ENCODE data around the gene UBFD1. TPM values are rescaled to one million over a fixed set of nuclear protein-coding genes. Genes with fewer than 3 reads are reported as not detected.
A peak's percentile ranks its signal among the peaks of the same experiment; 100 is the strongest.

The UBFD1 gene
- total and polyA plus RNA-seq, 12 donors = 12.4 to 77.3 (median 48.8) TPM

GRCh38 chr16:23590181-23590580, 32.7 kb downstream of the UBFD1 start:
- no peak overlapping the region for H3K4me3 ChIP-seq
- TF ChIP-seq CTCF (IDR thresholded peaks at IDR 0.05) = no peak
- H3K36me3 ChIP-seq = peaks cover 0 to 96% (median 42%) of the 10 kb centered on the region in 9 donors
- peaks cover 7 to 55% (median 34%) of the 10 kb centered on the region in 9 donors for H3K4me1 ChIP-seq
- H3K9me3 ChIP-seq = no peaks in the 10 kb centered on the region
- H3K27me3 ChIP-seq = no peaks in the 10 kb centered on the region
- ATAC-seq (no peak), DNase-seq (no peak)
- intact Hi-C loops (cut with DNase I) = no loop called here
- 86 to 95% methylated on average over 3 of the region's 3 CpGs for WGBS, 2 donors
- no peak overlapping the region for H3K27ac ChIP-seq

GRCh38 chr16:23594186-23594585, 36.7 kb downstream of the UBFD1 start:
- Histone ChIP-seq H3K27ac (peak overlapping the region in 9 of 10 donors; percentile 2 to 96 (median 94)), H3K9me3 (no peaks in the 10 kb centered on the region), H3K27me3 (no peaks in the 10 kb centered on the region), H3K4me1 (peaks cover 7 to 46% (median 27%) of the 10 kb centered on the region in 9 donors), H3K36me3 (peaks cover 0 to 56% (median 23%) of the 10 kb centered on the region in 9 donors), H3K4me3 (peak overlapping the region in 5 of 10 donors; percentile 80 to 100 (median 96))
- TF ChIP-seq CTCF (IDR thresholded peaks at IDR 0.05) = no peak
- intact Hi-C loops (cut with DNase I) = loop anchor here in 1 of 10 donors (2.0 kb wide), 1 partner anchor 29 kb away; no protein-coding TSS in a partner anchor
- DNase-seq = peak in 1 of 2 donors; percentile 41
- ATAC-seq = peak in 5 of 8 donors; percentile 37 to 69 (median 56)
- 73 to 80% methylated on average over 12 of the region's 12 CpGs for WGBS, 2 donors

GRCh38 chr16:23595246-23595950, 37.9 kb downstream of the UBFD1 start:
- Histone ChIP-seq H3K4me3 (peak overlapping the region; percentile 55 to 100 (median 96)), H3K36me3 (peaks cover 0 to 44% (median 14%) of the 10 kb centered on the region in 9 donors), H3K27me3 (no peaks in the 10 kb centered on the region), H3K4me1 (peaks cover 7 to 46% (median 27%) of the 10 kb centered on the region in 9 donors), H3K9me3 (no peaks in the 10 kb centered on the region), H3K27ac (peak overlapping the region; percentile 78 to 96 (median 94))
- DNase-seq (no peak), ATAC-seq (peak in 3 of 8 donors; percentile 10 to 19 (median 14))
- 14 to 18% methylated on average over 34 of the region's 34 CpGs for WGBS, 2 donors
- intact Hi-C loops (cut with DNase I) = loop anchor here in 2 of 10 donors (2.0 to 5.0 kb wide), 2 partner anchors 31 to 38 kb away; partner anchors contain the start of genes EARS2 (in 1 of the 2) and UBFD1 (in 1 of the 2)
- TF ChIP-seq CTCF (IDR thresholded peaks at IDR 0.05) = no peak

- intact Hi-C loops (cut with DNase I) = loop anchor here in 7 of 10 donors (1.0 to 5.0 kb wide), 4 partner anchors 31 to 39 kb away; partner anchors contain the start of genes EARS2 (in 6 of the 7) and UBFD1 (in 6 of the 7)
- 2% methylated on average over 65 to 67 of the region's 67 CpGs for WGBS, 2 donors
- ATAC-seq = peak; percentile 95 to 99 (median 98)
- H3K27ac ChIP-seq = peak within 1 kb of the TSS; percentile 78 to 96 (median 94)
- peaks cover 7 to 46% (median 27%) of the 10 kb centered on the region in 9 donors for H3K4me1 ChIP-seq
- DNase-seq = peak; percentile 89 to 93
- peak within 1 kb of the TSS; percentile 55 to 100 (median 96) for H3K4me3 ChIP-seq
- no peaks in the 10 kb centered on the region for H3K9me3 ChIP-seq
- H3K36me3 ChIP-seq = peaks cover 0 to 44% (median 8%) of the 10 kb centered on the region in 9 donors
- H3K27me3 ChIP-seq = no peaks in the 10 kb centered on the region
- TF ChIP-seq CTCF (IDR thresholded peaks at IDR 0.05) = peak; percentile 99 to 100 (median 100)
Measured at GRCh38 chr16:23595951-23596720, 38.6 kb downstream of the UBFD1 start, which contains the start of gene NDUFAB1. TSS of gene NDUFAB1 (minus strand) at chr16:23596316. CDS start at chr16:23596290, 26 bp downstream.
